ENCODE data around the gene NDUFA11.

NDUFA11 gene

DNA sequence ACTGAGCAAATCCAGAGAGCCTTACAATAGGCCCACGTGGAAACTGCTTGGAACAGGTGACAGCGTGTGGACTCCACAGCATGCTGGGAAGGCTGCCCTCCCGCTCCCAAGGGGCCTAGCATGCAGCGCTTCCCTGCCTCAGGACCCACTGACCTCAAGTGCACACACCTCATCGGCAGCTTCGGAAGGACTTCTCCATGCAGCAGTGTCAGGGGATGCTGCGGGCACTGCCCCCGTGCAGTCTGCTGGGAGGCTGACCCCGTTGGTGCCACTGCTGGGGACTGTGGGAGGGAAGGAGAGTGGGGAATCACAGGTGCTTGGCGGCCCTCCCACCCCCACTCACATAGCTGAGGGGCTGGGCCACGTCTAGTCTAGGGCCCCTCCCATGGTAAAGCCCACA is 27.7 kb upstream of the NDUFA11 start:
- DNase-seq (ENCODE audit: low spot score), result no peak
- TF ChIP-seq, protein P1, sequence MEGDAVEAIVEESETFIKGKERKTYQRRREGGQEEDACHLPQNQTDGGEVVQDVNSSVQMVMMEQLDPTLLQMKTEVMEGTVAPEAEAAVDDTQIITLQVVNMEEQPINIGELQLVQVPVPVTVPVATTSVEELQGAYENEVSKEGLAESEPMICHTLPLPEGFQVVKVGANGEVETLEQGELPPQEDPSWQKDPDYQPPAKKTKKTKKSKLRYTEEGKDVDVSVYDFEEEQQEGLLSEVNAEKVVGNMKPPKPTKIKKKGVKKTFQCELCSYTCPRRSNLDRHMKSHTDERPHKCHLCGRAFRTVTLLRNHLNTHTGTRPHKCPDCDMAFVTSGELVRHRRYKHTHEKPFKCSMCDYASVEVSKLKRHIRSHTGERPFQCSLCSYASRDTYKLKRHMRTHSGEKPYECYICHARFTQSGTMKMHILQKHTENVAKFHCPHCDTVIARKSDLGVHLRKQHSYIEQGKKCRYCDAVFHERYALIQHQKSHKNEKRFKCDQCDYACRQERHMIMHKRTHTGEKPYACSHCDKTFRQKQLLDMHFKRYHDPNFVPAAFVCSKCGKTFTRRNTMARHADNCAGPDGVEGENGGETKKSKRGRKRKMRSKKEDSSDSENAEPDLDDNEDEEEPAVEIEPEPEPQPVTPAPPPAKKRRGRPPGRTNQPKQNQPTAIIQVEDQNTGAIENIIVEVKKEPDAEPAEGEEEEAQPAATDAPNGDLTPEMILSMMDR (IDR thresholded peaks at IDR 0.05; ENCODE audit: extremely low read depth, missing control alignments), result no peak

DNA sequence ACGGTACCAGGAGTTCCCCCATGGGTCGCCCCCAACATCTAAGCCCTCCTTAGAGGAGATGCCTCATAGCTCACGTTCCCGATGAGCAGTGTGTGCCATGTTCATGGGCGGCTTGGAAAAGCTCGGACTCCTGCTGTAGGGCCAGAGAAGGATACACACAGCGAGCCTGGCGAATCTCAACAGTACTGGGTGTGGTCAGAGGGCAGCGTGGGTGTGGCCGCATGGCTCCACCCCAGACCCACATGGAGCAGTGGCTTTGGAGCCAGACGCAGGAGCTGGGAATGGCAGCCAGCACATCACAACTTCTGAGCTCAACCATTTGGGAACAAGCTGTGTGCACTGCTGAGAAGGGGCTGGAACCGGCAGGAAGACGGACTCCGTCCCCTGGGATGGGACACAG is 26.0 kb upstream of the NDUFA11 start:
- TF ChIP-seq, protein P1 (IDR thresholded peaks at IDR 0.05; ENCODE audit: extremely low read depth, missing control alignments), result no peak
- DNase-seq (ENCODE audit: low spot score), result no peak

DNA sequence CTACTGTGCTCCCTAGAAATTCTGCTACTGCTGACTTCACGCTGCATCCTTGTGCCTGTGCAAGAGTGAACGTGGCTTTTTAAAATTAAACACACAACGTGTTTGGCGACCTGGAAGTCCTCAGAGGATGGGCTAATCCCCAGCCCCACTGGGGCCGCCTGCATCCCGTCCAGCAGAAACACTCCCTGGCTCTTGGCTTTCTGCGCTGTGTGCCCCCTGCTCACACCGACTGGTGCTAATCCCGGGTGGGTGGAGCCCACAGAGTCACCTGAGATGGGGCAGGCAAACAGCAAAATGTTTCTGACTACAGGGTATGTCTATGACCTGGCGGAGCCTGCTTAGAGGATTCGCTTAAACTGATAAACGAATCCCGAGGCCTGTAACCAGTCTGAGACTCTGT is 25.6 kb upstream of the NDUFA11 start:
- no peak for DNase-seq (ENCODE audit: low spot score)
- TF ChIP-seq, protein P1 (IDR thresholded peaks at IDR 0.05; ENCODE audit: extremely low read depth, missing control alignments), result no peak

DNA sequence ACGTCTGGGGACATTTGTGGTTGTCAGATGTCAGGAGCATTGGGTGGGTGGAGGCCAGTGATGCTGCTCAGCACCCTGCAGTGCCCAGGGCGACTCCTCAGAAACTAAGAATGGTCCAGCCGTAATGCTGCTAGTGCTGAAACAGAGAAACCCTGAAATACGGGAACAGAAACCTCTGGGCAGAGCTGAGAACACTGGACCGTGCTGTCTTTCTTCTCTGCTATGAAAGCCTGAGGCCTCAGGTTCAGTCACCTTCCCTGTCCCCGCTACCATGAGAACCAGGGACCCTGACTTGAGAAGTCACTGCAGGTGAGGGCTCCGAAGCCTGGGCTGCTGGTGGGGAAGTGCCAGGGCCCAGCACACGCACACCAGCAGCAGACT is 23.8 kb upstream of the NDUFA11 start:
- TF ChIP-seq, protein P1 (IDR thresholded peaks at IDR 0.05; ENCODE audit: extremely low read depth, missing control alignments), result no peak

DNA sequence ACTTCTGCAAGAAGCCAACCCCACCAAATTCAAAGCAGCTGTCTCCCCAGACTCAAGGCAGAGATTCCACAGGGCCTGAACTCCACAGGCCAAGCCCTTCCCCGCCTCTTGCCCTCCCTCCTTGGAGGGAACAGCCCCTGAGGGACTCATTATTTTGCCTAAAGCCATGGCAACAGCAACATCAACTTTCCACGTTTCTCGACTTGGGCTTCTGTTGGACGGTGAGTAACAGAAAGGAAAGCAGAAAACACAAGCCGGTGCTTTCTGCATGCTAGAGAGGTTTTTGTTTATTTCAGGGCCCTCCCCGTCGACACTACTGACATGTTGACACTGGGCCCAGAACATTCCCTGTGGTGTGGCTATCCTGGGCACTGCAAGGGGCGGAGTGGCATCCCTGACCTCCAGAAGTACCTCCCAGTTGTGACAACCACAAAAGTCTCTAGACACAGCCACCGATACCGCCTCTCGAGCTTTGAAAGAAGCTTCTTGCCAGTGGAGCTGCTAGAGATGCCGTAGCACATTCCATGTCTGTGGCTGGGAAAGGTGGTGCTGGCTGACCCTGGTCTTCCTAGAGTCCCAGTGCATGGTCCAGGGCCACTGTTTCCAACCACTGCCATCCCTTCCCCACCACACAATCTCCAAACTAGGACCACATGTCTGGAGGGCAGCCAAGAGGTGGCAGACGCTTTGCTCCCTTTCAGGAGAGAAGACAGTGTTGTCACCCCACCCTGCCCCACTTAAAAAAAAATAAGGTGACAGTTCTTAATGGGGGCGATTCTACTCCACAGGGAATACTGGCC is 23.3 kb upstream of the NDUFA11 start:
- no peak for DNase-seq (ENCODE audit: low spot score)
- TF ChIP-seq, protein P1 (IDR thresholded peaks at IDR 0.05; ENCODE audit: extremely low read depth, missing control alignments), result no peak

More for the DNA sequence above, 23.8 kb upstream of the NDUFA11 start:
- DNase-seq (ENCODE audit: low spot score), result peak; percentile 81

DNA sequence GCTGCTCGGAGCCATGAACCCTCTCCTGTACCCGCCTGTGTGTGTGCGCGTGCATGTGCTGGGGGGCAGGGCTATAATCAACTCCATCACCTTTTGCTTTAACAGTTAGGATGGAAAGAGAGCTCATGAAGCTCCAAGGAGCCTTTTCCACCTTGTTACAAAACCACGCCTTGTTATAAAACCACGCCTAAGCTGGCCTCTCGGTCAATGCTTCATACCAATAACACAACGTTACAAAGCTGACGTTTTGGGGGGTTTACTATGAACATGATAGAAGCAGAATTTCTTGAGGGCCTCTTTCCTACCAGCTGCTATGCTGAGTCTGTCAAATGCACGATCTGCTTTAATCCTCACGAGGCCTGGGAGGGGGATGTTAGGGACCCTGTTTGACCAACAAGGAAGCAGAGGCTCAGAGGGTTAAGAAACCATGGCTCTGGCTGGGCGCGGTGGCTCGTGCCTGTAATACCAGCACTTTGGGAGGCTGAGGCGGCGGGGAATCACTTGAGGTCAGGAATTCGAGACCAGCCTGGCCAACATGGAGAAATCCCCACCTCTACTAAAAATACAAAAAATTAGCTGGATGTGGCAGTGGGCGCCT is 22.3 kb upstream of the NDUFA11 start:
- TF ChIP-seq, protein P1 (IDR thresholded peaks at IDR 0.05; ENCODE audit: extremely low read depth, missing control alignments), result no peak
- no peak for DNase-seq (ENCODE audit: low spot score)

DNA sequence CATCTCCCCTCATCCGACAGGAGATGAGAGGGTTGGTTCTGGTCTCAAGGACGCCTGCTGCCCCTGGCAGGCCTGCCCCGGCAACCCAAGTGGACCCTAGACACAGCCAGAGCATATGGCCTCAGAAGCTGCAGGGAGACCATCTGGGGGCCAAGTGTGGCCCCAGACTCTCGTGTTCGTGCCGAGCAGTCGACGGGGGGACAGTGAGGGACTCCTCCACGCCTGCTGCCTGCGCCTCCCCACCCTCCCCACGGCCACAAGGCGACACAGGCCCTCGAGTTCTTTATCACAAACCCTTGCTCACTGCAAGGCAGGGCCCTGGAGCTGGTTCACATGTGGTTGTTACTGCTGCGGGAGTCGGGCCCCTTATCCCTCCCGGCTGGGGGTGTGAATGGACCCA is 19.8 kb upstream of the NDUFA11 start:
- DNase-seq (ENCODE audit: low spot score), result no peak
- TF ChIP-seq, protein P1 (IDR thresholded peaks at IDR 0.05; ENCODE audit: extremely low read depth, missing control alignments), result no peak

Measured in GM20000 (cell line).